HG03457 (cell line): ENCODE data around the gene MYOG.

Experiments
- ATAC-seq: cut with Tn5 transposase; IDR thresholded peaks from one replicate; pipeline ENCODE4 v1.9.1; 2021; ENCODE audit warnings: moderate number of reproducible peaks; ENCODE audit not compliant: unreplicated experiment

Gene MYOG

GRCh38 chr1:203072911-203073310 is 12.9 kb downstream of the MYOG start:
- no peak for ATAC-seq

DNA sequence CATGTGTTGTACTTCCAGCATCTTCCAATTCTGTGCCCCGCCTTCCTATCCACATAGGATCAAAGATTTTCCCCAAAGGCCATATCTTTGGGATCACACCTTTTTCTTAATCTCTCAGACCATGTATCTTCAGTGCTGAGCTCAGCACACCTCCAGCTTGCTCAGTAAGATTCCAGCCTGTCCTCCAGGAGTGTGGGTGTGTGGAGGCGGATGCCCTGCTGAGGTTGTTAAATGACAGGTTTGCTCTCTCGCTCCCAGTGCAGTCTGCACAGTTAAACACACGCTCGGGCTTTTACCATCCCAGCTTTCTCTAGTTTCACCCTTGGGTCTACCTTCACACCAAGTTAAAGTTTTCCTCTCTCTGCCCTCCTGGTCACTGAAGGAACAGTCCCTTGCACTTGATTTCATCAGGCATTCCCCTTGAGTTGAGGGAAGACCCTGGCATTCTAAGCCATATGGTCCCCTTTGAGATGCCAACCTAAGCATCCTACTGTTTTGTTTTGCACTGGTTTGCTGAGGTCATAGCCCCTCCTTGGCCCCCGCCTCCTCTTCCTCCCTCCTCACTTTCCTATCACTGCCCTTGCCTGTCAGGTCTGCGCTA is 13.7 kb downstream of the MYOG start:
- no peak for ATAC-seq

DNA sequence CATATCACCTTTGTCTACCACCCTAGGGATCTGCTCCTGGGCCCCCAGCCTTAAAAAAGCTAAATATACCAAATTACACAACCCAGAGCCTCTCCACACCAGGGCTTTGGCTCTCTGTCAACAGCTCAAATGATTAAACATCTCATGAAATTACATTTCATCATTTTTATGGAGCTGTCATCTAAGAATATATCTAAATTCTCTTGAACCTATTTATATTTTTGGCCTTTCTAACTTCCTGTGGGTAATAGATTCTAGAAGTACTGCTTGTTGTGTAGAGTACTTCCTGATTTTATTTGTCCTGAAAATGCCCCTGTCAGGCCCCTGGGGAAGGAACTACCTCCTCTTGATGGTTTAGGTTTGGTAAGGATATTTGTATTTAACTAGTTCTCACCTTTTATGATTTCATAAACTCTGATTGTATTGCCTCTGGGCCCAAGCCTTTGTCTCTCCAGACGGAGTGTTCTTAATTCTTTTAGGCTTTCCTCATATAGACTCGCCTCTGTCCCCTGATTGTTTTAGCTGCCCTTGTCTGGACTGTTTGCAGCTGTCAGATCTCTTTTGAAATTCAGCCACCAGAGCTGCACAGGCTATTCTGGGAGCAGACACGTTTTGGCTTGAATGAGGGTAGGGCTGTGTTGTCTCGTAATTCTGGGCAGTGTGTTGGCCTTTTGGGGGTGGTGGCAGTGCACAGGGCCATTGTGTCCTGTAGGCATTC is 16.6 kb downstream of the MYOG start:
- ATAC-seq = no peak

DNA sequence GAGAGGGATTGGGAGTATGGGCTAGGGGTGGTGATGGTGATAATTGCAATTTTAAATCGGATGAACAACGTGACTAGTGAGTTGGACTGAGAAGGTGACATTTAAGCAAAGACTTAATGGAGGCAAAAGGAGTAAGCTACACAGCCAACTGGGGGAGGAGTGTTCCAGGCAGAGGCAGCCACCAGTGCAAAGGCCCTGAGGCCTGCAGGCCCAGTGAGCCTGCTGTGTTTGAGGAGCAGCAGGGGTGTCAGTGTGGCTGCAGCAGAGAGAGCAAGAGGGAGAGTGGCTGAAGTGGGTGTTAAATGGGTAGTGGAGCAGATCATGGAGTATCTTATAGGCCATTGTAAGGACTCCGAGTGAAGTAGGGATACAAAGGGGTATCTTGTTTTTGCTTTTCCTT is 18.8 kb downstream of the MYOG start:
- ATAC-seq = no peak

GRCh38 chr1:203065986-203066385 is 19.8 kb downstream of the MYOG start:
- ATAC-seq = no peak

- no peak for ATAC-seq
These were observed 20.6 kb downstream of the MYOG start for GRCh38 chr1:203065191-203065590.

DNA sequence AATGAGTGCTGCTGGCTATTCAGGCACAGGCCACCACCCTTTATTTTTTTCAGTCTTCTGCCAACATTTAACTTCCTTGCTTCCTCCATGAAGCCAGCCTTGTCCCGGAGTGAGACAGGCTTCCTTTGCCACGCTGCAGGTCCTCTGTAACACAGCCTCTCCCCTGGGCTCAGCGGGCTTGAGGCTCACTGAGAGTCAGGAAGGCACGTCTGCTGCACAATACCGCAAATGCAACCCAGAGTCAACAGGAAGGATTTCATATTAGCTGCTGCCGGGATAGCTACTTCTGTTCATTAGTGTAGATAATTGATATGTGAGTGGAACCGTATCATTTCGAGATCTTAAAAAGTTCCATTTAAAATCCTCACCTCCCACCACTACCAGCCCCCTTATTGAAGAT is 22.5 kb downstream of the MYOG start:
- no peak for ATAC-seq

DNA sequence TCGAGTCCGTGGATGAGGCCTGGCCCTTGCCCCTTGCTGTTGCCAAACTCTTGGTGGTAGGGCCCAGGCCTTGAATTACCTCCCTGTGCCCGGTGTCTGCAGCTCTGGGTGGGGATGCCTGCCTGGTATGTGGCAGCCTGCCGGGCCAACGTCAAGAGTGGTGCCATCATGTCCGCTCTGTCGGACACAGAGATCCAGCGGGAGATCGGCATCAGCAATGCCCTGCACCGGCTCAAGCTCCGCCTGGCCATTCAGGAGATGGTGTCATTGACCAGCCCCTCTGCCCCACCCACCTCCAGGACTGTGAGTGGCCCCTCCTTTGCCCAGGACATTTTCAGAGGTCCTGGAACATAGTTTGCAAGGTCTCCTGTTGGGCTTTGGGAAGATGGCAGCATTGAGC is 25.7 kb downstream of the MYOG start:
- ATAC-seq = no peak

GRCh38 chr1:203059485-203059884 is 26.3 kb downstream of the MYOG start:
- no peak for ATAC-seq

DNA sequence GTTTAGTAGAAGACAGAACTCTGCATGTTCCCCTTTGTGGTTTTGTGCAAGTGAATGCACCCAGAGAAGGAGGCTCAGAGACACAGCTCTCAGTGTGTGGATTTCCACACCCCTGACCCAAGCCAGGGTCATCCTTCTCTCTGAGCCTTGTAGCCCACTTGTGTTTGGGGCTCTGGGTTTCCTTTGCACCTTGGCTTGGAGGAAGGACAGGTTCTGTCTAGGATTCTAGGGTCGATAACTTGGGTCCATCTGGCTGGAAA is 27.2 kb downstream of the MYOG start:
- ATAC-seq = no peak

DNA sequence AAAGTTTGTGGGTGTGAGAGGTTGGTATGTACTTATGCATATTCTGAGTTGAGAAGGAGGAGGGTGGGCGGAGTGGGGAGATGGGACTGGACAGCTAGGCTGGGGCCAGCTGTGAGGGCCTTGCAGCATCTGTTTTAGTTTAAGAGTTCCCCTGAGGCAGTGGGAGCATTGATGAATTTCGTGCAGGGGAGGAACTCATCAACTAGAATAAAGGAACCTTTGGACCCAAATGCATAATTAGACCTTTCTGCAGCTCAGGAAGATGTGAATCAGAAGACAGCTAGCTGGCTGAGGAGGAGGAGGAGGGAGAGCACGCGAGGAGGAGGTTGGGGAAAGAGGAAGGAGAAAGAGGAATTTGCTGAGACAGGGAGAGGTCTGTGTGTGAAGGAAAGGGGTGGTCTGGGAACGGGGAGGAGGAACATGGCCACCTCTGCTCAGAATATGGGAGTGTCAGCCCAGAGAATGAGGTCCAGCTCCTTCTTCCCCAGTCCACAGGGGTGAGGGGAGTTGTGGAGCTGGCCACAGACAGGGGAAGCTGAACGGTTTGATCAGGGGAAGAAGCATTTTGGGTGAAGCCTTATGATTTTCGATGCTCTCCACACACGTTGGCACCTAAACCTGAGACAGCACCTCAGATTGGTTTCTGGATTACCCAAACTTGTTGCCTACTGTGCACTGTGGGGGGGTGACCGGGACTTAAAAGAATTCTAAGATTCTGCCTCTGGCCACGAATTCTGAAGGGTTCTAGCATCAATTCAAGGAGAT is 27.7 kb downstream of the MYOG start:
- no peak for ATAC-seq

DNA sequence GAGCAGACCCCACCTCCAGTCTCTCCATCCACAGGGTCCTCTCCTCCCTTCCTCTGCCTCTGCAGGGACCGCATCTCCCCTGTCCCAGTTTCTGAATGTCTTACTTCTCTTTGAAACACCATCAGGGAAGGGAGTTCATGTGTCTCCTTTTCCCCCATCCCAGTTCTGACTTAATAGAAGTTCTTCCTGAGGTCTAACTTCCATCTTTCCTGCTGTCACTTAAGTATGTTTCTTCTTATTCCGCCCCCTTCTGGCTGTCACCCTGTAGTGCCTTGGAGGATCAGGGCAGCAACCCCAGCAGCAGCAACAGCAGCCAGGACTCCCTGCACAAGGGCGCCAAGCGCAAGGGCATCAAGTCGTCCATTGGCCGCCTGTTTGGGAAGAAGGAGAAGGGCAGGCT is 29.3 kb downstream of the MYOG start:
- no peak for ATAC-seq

GRCh38 chr1:203056012-203056411 is 29.8 kb downstream of the MYOG start:
- no peak for ATAC-seq

DNA sequence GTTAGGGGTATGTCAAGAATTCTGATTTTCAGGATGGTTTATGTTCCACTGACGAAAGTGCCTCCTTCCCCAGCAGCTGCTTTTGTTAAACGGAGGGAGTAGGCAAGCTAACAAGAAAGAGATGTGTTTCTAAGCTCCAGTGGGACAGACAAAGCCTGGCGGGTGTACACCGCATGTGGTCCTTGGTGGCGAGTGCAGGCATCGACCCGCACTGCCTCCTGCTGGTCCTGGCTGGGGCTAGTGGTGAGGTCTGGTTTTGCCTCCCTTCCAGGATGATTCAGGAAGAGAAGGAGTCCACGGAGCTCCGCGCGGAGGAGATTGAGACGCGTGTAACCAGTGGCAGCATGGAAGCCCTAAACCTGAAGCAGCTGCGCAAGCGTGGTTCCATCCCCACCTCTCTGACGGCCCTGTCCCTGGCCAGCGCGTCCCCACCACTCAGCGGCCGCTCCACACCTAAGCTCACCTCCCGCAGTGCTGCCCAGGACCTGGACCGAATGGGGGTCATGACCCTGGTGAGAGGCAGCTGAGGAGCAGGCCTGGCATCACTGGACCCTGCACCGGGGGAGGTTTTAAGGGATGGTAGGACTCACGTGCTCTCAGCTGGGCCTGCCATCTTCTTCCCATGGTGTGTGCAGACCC is 30.5 kb downstream of the MYOG start:
- ATAC-seq = no peak

GRCh38 chr1:203054642-203055041 is 31.2 kb downstream of the MYOG start:
- no peak for ATAC-seq

DNA sequence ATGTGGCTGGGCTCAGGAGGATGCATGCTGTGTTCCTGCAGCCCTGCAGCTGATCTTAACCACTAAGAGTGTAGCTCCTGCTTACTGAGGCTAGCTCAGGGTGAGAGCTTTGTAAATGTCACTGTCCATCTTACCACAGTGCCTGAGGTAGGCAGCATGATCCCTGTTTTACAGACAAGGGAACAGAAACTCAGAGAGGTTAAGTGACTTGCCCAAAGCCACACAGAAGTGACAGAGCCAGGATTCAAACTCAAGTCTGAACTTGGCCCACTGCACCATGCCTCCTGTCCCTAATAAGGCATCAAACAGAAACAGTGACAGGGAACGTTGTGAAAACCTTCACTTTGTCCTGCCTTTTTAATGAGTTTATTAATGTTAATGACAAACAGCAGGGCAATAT is 31.6 kb downstream of the MYOG start:
- ATAC-seq = no peak

- ATAC-seq = no peak
These were observed 33.2 kb downstream of the MYOG start for GRCh38 chr1:203052601-203053000.

DNA sequence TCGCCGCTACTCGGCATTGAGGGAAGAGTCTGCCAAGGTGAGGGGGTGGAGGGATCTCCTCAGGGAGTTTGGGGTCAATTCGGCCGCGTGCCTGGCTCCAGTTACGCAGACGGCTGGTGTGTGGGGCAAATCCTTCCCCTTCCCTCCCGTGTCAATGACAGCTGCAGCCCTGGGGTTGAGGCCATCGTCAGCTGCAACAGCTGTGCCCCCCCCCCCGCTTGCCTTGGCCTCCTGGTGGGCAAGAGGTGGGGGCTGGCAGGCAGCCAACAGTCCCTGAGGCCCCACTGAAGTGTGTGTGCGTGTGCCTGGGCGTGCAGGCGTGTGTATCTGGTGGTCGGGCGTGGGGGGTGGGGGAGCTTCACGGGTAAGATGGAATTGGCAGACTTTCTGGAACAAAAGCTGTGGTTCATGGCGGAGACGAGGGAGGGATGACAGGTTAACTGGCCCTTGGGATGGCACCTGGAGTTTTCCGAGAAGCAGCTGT is 33.9 kb downstream of the MYOG start:
- ATAC-seq = no peak

GRCh38 chr1:203050826-203051225 is 35.0 kb downstream of the MYOG start:
- ATAC-seq = no peak

DNA sequence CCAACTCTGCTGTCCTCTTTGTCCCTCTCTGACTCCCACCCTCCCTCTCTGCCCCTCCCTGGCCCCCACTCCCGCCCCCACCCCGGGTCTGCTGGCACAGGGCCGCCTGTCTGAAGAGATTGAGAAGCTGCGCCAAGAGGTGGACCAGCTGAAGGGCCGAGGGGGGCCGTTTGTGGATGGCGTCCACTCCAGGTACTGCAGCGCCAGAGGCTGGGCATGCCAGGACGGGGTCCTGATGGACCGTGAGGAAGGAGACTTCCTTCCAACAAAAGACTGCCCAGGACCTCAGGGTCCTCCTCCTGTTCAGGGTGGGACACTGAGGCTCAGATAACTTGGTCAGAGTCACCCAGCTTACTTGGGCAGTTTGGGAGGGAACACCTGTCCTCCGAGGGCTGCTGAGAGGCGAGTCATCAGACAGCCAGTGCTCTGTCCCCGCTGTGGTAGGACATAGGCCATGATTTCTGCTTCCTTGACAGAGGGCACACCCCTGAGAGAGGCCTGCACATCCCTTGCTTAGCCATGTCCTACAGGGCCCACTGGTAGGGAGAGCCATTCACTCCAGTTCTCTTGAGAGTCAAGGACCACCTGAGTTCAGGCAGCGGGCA is 36.1 kb downstream of the MYOG start:
- ATAC-seq = no peak

GRCh38 chr1:203049077-203049476 is 36.7 kb downstream of the MYOG start:
- ATAC-seq = no peak
